CD4-positive, alpha-beta T cell (primary cell): ENCODE measurements around the gene CD163. TPM values are rescaled to one million over a fixed set of nuclear protein-coding genes. Genes with fewer than 3 reads are reported as not detected.

Experiments used
- ATAC-seq: fragments of 200-7000 bp; cut with Tn5 transposase; one replicate; pipeline ENCODE4 v1.10.0; 2022; ENCODE audit warnings: mild to moderate bottlenecking; ENCODE audit not compliant: poor library complexity
- CTCF ChIA-PET: fragments of 350-600 bp; sonication (Branson Sonifier 250); formaldehyde crosslinking; loops from one replicate; lab custom pipeline; 2021; ENCODE audit warnings: antibody characterized with exemption, inconsistent platforms; lab: Charles Lee
- POLR2A ChIA-PET: fragments of 350-600 bp; sonication (Branson Sonifier 250); formaldehyde crosslinking; loops from one replicate; lab custom pipeline; 2021; ENCODE audit warnings: antibody characterized with exemption, inconsistent platforms; lab: Charles Lee
- DNase-seq, 14 experiments: peaks; one replicate each; pipeline ENCODE4 v3.0.0-alpha.2; 2013 to 2020; ENCODE audit warnings: mixed read lengths in 2 of 14
- H3K27ac ChIP-seq, 2 donors: one replicate each; pipeline versions ENCODE4 v1.5.1 to v1.7.0; 2013; ENCODE audit warnings: low read length in 2 of 2, low read depth in 1 of 2, mild to moderate bottlenecking in 1 of 2
- H3K27me3 ChIP-seq, 2 experiments: 1 replicate in 1 of 2; 2 replicates in 1 of 2; pipeline versions ENCODE4 v1.6.1 to v1.7.0; 2013; ENCODE audit warnings: low read length in 2 of 2, control low read depth in 1 of 2, mild to moderate bottlenecking in 1 of 2, moderate library complexity in 1 of 2; ENCODE audit not compliant: insufficient read depth in 2 of 2, control insufficient read depth in 1 of 2
- H3K36me3 ChIP-seq: one replicate; pipeline ENCODE4 v1.6.1; 2013; ENCODE audit warnings: low read length, control low read depth; ENCODE audit not compliant: insufficient read depth
- H3K4me1 ChIP-seq: one replicate; pipeline ENCODE4 v1.6.1; 2013; ENCODE audit warnings: low read length, control low read depth; ENCODE audit not compliant: insufficient read depth
- H3K4me3 ChIP-seq: one replicate; pipeline ENCODE4 v1.5.1; 2013; ENCODE audit warnings: mild to moderate bottlenecking, low read length, moderate library complexity
- H3K9me3 ChIP-seq, 2 experiments: 1 replicate in 1 of 2; 2 replicates in 1 of 2; pipeline versions ENCODE4 v1.6.1 to v1.7.0; 2013; ENCODE audit warnings: low read length in 2 of 2, mild to moderate bottlenecking in 2 of 2, control low read depth in 1 of 2, moderate library complexity in 1 of 2; ENCODE audit not compliant: control insufficient read depth in 1 of 2, insufficient read depth in 1 of 2
- H3K27ac Mint-ChIP-seq: one replicate; pipeline ENCODE4 v1.8.0; 2020; ENCODE audit warnings: mixed read lengths
- H3K27me3 Mint-ChIP-seq: one replicate; pipeline ENCODE4 v1.8.0; 2021; ENCODE audit warnings: mixed read lengths
- H3K36me3 Mint-ChIP-seq: one replicate; pipeline ENCODE4 v1.8.0; 2021; ENCODE audit warnings: low read depth, mixed read lengths
- H3K4me1 Mint-ChIP-seq: one replicate; pipeline ENCODE4 v1.8.0; 2021; ENCODE audit warnings: low read depth, mixed read lengths
- H3K4me3 Mint-ChIP-seq: one replicate; pipeline ENCODE4 v1.8.0; 2020; ENCODE audit warnings: mild to moderate bottlenecking, mixed read lengths
- H3K9me3 Mint-ChIP-seq: one replicate; pipeline ENCODE4 v1.8.0; 2020; ENCODE audit warnings: mixed read lengths
- intact Hi-C, 2 experiments: fragments of 100-400 bp; cut with DNase I in 1 of 2; cut with micrococcal nuclease in 1 of 2; formaldehyde crosslinking; loops; one replicate each; pipeline versions ENCODE4 v1.15.1 to v1.9.0; 2023 to 2025; cut with DNase I, micrococcal nuclease
- total RNA-seq, 174 experiments: library from RNA in 2 of 174; stranded (reverse) in 2 of 174; gene quantifications; one replicate each; pipeline ENCODE4 v1.2.3 and lab custom pipeline; 2021 to 2026
- TF ChIP-seq, protein P1 (sequence below): fragments of 200-600 bp; IDR thresholded peaks from one replicate; pipeline ENCODE4 v1.8.0; 2022; ENCODE audit warnings: antibody characterized with exemption, mild to moderate bottlenecking

CD163 gene
- total RNA-seq, 2 experiments from 2014 or later, result 1.1 TPM

DNA sequence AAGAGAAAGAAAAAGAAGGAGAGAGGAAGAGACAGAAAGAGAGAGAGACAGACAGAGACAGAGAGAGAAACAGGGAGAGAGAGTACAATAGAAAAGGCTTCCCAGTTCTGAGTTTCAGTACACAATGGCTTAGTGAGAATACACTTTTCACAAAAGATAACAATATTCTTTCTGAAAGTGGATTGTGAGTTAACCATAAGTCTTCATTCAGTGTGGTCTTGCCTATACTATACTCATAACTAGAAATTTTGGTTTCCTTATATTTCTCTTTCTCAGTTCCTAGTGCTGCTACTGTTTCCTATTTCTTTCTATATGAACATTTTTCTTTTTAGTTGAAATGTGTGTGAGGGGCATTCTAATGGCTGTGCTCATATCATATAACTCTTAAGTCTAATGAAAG is 68.9 kb downstream of the CD163 start:
- Mint-ChIP-seq H3K9me3 (no peaks in the 10 kb centered on the region), H3K27ac (no peak overlapping the region), H3K4me3 (no peak overlapping the region), H3K36me3 (no peaks in the 10 kb centered on the region), H3K27me3 (peaks cover 21% of the 10 kb centered on the region), H3K4me1 (peaks cover 4% of the 10 kb centered on the region)
- H3K27me3 ChIP-seq, result no peaks in the 10 kb centered on the region
- intact Hi-C loops, result no loop called here
- no peaks in the 10 kb centered on the region for H3K4me1 ChIP-seq
- TF ChIP-seq, protein P1, sequence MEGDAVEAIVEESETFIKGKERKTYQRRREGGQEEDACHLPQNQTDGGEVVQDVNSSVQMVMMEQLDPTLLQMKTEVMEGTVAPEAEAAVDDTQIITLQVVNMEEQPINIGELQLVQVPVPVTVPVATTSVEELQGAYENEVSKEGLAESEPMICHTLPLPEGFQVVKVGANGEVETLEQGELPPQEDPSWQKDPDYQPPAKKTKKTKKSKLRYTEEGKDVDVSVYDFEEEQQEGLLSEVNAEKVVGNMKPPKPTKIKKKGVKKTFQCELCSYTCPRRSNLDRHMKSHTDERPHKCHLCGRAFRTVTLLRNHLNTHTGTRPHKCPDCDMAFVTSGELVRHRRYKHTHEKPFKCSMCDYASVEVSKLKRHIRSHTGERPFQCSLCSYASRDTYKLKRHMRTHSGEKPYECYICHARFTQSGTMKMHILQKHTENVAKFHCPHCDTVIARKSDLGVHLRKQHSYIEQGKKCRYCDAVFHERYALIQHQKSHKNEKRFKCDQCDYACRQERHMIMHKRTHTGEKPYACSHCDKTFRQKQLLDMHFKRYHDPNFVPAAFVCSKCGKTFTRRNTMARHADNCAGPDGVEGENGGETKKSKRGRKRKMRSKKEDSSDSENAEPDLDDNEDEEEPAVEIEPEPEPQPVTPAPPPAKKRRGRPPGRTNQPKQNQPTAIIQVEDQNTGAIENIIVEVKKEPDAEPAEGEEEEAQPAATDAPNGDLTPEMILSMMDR, result no peak
- no peak overlapping the region for H3K27ac ChIP-seq
- DNase-seq (no peak), ATAC-seq (no peak)
- peaks cover 0 to 1% of the 10 kb centered on the region in 2 experiments for H3K9me3 ChIP-seq
- ChIA-PET CTCF (no interaction called here), POLR2A (no interaction called here)
- H3K36me3 ChIP-seq, result no peaks in the 10 kb centered on the region
- no peak overlapping the region for H3K4me3 ChIP-seq

DNA sequence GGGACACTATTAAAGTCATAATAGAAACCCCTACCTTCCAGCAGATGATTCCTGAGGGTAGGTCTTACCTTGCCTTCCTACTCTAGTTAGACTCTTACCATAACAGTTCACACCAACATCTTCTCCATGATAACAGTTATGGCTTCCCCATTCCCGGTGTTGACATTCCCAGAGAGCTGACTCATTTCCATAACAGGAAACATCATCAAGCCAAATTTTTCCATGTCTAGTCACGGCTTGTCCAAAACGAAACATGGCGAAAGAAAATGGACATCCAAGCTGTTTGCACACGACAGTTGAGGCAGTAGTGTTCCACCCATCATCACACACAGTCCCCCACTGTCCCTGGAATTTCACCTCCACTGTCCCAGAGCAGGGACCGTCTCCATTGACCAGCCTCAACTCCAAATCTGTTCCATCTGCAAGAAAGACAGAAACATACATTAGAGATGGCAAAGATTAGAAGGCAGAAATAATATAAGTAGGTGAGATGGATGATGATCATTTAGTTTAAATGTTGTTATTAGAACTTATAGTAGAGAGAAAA is 70.2 kb downstream of the CD163 start:
- no peaks in the 10 kb centered on the region for H3K4me1 ChIP-seq
- intact Hi-C loops, result no loop called here
- H3K27ac ChIP-seq, result no peak overlapping the region
- ChIA-PET POLR2A (interaction anchor here (0.5 kb wide), 1 partner anchor 253 kb away, joined by 5 read pairs; no protein-coding TSS in a partner anchor), CTCF (no interaction called here)
- Mint-ChIP-seq H3K27me3 (peaks cover 8% of the 10 kb centered on the region), H3K9me3 (no peaks in the 10 kb centered on the region), H3K4me3 (no peak overlapping the region), H3K36me3 (no peaks in the 10 kb centered on the region), H3K27ac (no peak overlapping the region), H3K4me1 (no peaks in the 10 kb centered on the region)
- TF ChIP-seq, protein P1, result no peak
- H3K36me3 ChIP-seq, result no peaks in the 10 kb centered on the region
- no peaks in the 10 kb centered on the region for H3K9me3 ChIP-seq
- no peaks in the 10 kb centered on the region for H3K27me3 ChIP-seq
- no peak for ATAC-seq
- no peak for DNase-seq
- H3K4me3 ChIP-seq, result no peak overlapping the region

DNA sequence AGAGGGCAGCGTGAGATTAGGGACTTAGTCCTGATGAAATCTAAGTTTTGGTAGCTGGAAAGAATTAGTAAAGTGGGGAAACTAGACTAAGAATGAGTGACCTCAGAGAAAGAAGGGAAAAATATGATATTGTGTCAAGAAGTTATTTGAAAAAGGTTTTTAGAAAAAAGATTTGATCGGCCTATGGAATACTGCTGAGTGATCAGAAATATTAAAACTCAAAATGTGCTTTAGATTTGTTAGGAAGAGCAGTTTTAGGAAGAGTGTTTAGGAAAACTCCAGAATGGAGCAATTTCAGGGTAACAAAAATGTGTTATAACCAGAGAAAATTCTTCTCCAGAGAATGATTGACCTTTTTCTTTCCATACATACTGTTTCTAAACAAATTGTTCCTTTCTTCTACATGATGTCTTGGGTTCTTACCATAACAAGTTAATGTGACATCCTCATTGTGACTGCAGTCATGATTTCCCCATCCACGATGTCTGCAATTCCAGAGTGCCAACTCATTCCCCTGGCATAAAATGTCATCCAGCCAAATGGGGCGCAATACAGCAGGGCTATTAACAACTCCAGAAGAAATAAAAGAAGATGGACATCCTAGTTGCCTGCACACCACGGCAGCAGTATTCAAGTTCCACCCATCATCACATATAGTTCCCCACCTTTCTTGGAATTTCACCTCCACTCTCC is 71.4 kb downstream of the CD163 start:
- POLR2A ChIA-PET, result interaction anchor here (0.6 kb wide), 1 partner anchor 465 kb away, joined by 3 read pairs; no protein-coding TSS in a partner anchor

More for the DNA sequence above, 71.4 kb downstream of the CD163 start:
- Mint-ChIP-seq H3K4me3 (no peak overlapping the region), H3K36me3 (no peaks in the 10 kb centered on the region), H3K27me3 (no peaks in the 10 kb centered on the region), H3K4me1 (no peaks in the 10 kb centered on the region), H3K9me3 (no peaks in the 10 kb centered on the region), H3K27ac (no peak overlapping the region)
- H3K27ac ChIP-seq, result no peak overlapping the region
- no peaks in the 10 kb centered on the region for H3K36me3 ChIP-seq
- intact Hi-C loops, result no loop called here
- CTCF ChIA-PET, result no interaction called here
- no peak for DNase-seq
- TF ChIP-seq, protein P1, result no peak
- no peak for ATAC-seq
- no peak overlapping the region for H3K4me3 ChIP-seq
- no peaks in the 10 kb centered on the region for H3K9me3 ChIP-seq
- no peaks in the 10 kb centered on the region for H3K27me3 ChIP-seq
- H3K4me1 ChIP-seq, result no peaks in the 10 kb centered on the region

Other genes starting within 250 kb of the CD163 start
- not detected for gene ACSM4, start 199.7 kb downstream of the CD163 start, total RNA-seq
- not detected for gene CD163L1, start 59.6 kb downstream of the CD163 start, total RNA-seq
- not detected for gene APOBEC1, start 162.1 kb upstream of the CD163 start, total RNA-seq
- gene GDF3, start 192.0 kb upstream of the CD163 start, total RNA-seq, result not detected
- not detected for gene DPPA3, start 207.7 kb upstream of the CD163 start, total RNA-seq
- gene CLEC4C, start 243.6 kb upstream of the CD163 start, total RNA-seq, result under 1 TPM in 1 of 2 experiments, not detected in 1; 0.39 TPM